HL-60/S4 (cell line): ENCODE measurements around the gene GPR101.
"Not testable (repeated sequence)": the region's sequence is repeated elsewhere in the genome, so short reads cannot be mapped to it uniquely, and the experiment has no call there.

Source experiments
- in situ Hi-C: fragments of 300-500 bp; cut with MboI; formaldehyde crosslinking; loops from 2 replicates; pipeline ENCODE4 v1.14.3; 2022; ENCODE audit warnings: low sequenced_read_pairs

Gene GPR101

DNA sequence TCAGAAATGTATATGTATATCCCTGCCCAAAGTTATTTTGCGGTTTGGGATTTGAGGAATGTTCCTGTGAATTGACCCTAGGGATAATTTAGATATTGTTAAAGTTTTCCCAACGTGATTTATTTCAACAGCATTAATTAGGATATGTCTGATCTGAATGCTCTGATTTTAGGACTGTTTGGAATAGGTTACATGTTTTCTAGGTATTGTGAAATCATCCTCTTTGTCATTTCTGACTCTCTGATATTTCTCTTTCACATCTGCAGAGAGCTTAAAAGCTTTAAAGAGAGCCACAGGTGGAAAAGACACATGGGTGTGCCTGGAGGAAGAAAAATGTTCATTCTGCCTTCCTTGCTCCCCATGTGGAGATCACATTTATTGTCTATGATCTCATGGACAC is 5.1 kb downstream of the GPR101 start:
- in situ Hi-C loops, result no loop called here

DNA sequence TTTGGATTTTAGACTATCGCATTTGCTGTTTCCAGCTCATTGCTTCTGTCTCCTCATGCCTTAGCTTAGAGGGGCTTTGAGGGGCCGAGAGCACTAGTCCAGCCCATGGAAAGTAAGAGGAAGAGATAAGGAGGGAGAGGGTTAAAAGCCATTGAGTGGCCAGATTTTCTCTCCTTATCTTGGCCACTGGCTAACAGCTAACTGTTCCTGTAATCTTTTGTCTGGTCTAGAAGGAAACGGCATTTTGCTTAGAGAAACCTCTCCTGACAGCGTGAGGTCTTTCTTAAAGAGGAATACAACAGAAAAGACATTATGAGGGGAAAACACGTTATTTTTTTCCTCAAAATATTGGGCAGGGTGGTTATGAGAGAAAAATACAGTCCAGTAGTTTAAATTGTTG is 7.9 kb downstream of the GPR101 start:
- in situ Hi-C loops, result no loop called here

DNA sequence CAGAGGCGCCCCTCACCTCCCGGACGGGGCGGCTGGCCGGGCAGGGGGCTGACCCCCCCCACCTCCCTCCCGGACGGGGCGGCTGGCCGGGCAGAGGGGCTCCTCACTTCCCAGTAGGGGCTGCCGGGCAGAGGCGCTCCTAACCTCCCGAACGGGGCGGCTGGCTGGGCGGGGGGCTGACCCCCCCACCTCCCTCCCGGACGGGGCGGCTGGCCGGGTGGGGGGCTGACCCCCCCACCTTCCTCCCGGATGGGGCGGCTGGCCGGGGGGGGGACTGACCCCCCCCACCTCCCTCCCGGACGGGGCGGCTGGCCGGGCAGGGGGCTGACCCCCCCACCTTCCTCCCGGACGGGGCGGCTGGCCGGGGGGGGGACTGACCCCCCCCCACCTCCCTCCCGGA is 33.6 kb downstream of the GPR101 start:
- in situ Hi-C loops, result not testable (repeated sequence)

DNA sequence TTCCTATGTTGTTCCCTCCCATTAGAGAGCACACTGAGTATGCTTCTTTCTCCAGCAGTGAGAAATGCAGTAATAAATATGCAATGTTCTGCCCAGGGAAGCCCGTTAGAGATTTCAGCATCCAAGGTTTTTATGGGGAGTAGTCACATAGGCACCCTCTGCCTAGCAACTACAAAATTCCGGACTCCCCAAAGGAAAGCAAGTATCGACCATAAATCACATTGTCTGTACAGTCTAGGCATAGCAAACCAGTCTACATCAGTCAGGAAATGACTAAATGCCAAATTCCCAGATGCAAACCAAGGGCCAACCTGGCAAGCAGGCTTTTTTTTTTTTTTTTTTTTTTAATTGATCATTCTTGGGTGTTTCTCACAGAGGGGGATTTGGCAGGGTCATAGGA is 34.8 kb downstream of the GPR101 start:
- in situ Hi-C loops, result no loop called here
